Activated naive CD4-positive, alpha-beta T cell treated with anti-CD3 and anti-CD28 coated beads, Interleukin-2, amount 50 U/mL, for 24 hours (primary cell): Measurements from ENCODE around the gene ARPC1A.
"Not testable (repeated sequence)": the region's sequence is repeated elsewhere in the genome, so short reads cannot be mapped to it uniquely, and the experiment has no call there.

Source experiments
- H3K27ac Mint-ChIP-seq: one replicate; pipeline ENCODE4 v1.8.0; 2021; ENCODE audit warnings: mild to moderate bottlenecking, mixed read lengths
- H3K27me3 Mint-ChIP-seq: one replicate; pipeline ENCODE4 v1.8.0; 2021; ENCODE audit warnings: mixed read lengths
- H3K36me3 Mint-ChIP-seq: one replicate; pipeline ENCODE4 v1.8.0; 2021; ENCODE audit warnings: mixed read lengths
- H3K4me1 Mint-ChIP-seq: one replicate; pipeline ENCODE4 v1.8.0; 2021; ENCODE audit warnings: mixed read lengths
- H3K4me3 Mint-ChIP-seq: one replicate; pipeline ENCODE4 v1.8.0; 2021; ENCODE audit warnings: mild to moderate bottlenecking, mixed read lengths
- H3K9me3 Mint-ChIP-seq: one replicate; pipeline ENCODE4 v1.8.0; 2021; ENCODE audit warnings: mixed read lengths

Gene ARPC1A

GRCh38 chr7:99352247-99352646, 26.5 kb downstream of the ARPC1A start:
- H3K36me3 Mint-ChIP-seq = peaks cover 4% of the 10 kb centered on the region
- no peaks in the 10 kb centered on the region for H3K4me1 Mint-ChIP-seq
- no peaks in the 10 kb centered on the region for H3K27me3 Mint-ChIP-seq
- no peaks in the 10 kb centered on the region for H3K9me3 Mint-ChIP-seq
- no peak overlapping the region for H3K4me3 Mint-ChIP-seq
- H3K27ac Mint-ChIP-seq = no peak overlapping the region

GRCh38 chr7:99355098-99355497, 29.4 kb downstream of the ARPC1A start:
- H3K4me3 Mint-ChIP-seq = no peak overlapping the region
- H3K36me3 Mint-ChIP-seq = peaks cover 5% of the 10 kb centered on the region
- H3K4me1 Mint-ChIP-seq = no peaks in the 10 kb centered on the region
- no peaks in the 10 kb centered on the region for H3K27me3 Mint-ChIP-seq
- H3K9me3 Mint-ChIP-seq = no peaks in the 10 kb centered on the region
- no peak overlapping the region for H3K27ac Mint-ChIP-seq

- Mint-ChIP-seq H3K27ac (no peak overlapping the region), H3K4me1 (no peaks in the 10 kb centered on the region), H3K36me3 (peaks cover 3% of the 10 kb centered on the region), H3K4me3 (no peak overlapping the region), H3K9me3 (no peaks in the 10 kb centered on the region), H3K27me3 (no peaks in the 10 kb centered on the region)
Observed at GRCh38 chr7:99357701-99358490, 32.2 kb downstream of the ARPC1A start.

GRCh38 chr7:99358521-99358920, 32.8 kb downstream of the ARPC1A start:
- H3K27me3 Mint-ChIP-seq, H3K4me1 Mint-ChIP-seq, H3K4me3 Mint-ChIP-seq, H3K27ac Mint-ChIP-seq, H3K36me3 Mint-ChIP-seq, H3K9me3 Mint-ChIP-seq: not testable (repeated sequence)

- no peak overlapping the region for H3K4me3 Mint-ChIP-seq
- no peaks in the 10 kb centered on the region for H3K4me1 Mint-ChIP-seq
- no peaks in the 10 kb centered on the region for H3K27me3 Mint-ChIP-seq
- H3K36me3 Mint-ChIP-seq = peaks cover 3% of the 10 kb centered on the region
- H3K27ac Mint-ChIP-seq = no peak overlapping the region
- no peaks in the 10 kb centered on the region for H3K9me3 Mint-ChIP-seq
Observed at GRCh38 chr7:99359465-99360154, 33.9 kb downstream of the ARPC1A start.

- Mint-ChIP-seq H3K4me3 (no peak overlapping the region), H3K27me3 (no peaks in the 10 kb centered on the region), H3K27ac (no peak overlapping the region), H3K4me1 (no peaks in the 10 kb centered on the region), H3K36me3 (peaks cover 3% of the 10 kb centered on the region), H3K9me3 (no peaks in the 10 kb centered on the region)
Observed at GRCh38 chr7:99362801-99363200, 37.1 kb downstream of the ARPC1A start.

GRCh38 chr7:99363286-99363685, 37.6 kb downstream of the ARPC1A start:
- Mint-ChIP-seq H3K4me3 (no peak overlapping the region), H3K27me3 (no peaks in the 10 kb centered on the region), H3K27ac (no peak overlapping the region), H3K9me3 (no peaks in the 10 kb centered on the region), H3K36me3 (peaks cover 3% of the 10 kb centered on the region), H3K4me1 (no peaks in the 10 kb centered on the region)

GRCh38 chr7:99365318-99366141, 39.8 kb downstream of the ARPC1A start:
- H3K9me3 Mint-ChIP-seq = no peaks in the 10 kb centered on the region
- H3K4me3 Mint-ChIP-seq = no peak overlapping the region
- peaks cover 3% of the 10 kb centered on the region for H3K36me3 Mint-ChIP-seq
- no peak overlapping the region for H3K27ac Mint-ChIP-seq
- no peaks in the 10 kb centered on the region for H3K4me1 Mint-ChIP-seq
- no peaks in the 10 kb centered on the region for H3K27me3 Mint-ChIP-seq

GRCh38 chr7:99366646-99367045, 40.9 kb downstream of the ARPC1A start:
- H3K9me3 Mint-ChIP-seq = no peaks in the 10 kb centered on the region
- H3K27me3 Mint-ChIP-seq = no peaks in the 10 kb centered on the region
- no peak overlapping the region for H3K4me3 Mint-ChIP-seq
- no peak overlapping the region for H3K27ac Mint-ChIP-seq
- H3K36me3 Mint-ChIP-seq = peaks cover 1% of the 10 kb centered on the region
- no peaks in the 10 kb centered on the region for H3K4me1 Mint-ChIP-seq

- Mint-ChIP-seq H3K9me3 (no peaks in the 10 kb centered on the region), H3K4me3 (no peak overlapping the region), H3K27ac (no peak overlapping the region), H3K36me3 (peaks cover 1% of the 10 kb centered on the region), H3K27me3 (no peaks in the 10 kb centered on the region), H3K4me1 (peaks cover 8% of the 10 kb centered on the region)
Observed at GRCh38 chr7:99368750-99369389, 43.2 kb downstream of the ARPC1A start.

GRCh38 chr7:99369767-99370391, 44.2 kb downstream of the ARPC1A start:
- Mint-ChIP-seq H3K27ac (no peak overlapping the region), H3K9me3 (no peaks in the 10 kb centered on the region), H3K4me1 (peaks cover 8% of the 10 kb centered on the region), H3K36me3 (peaks cover 1% of the 10 kb centered on the region), H3K27me3 (no peaks in the 10 kb centered on the region), H3K4me3 (no peak overlapping the region)

- Mint-ChIP-seq H3K27me3 (no peaks in the 10 kb centered on the region), H3K27ac (no peak overlapping the region), H3K36me3 (no peaks in the 10 kb centered on the region), H3K9me3 (no peaks in the 10 kb centered on the region), H3K4me1 (peaks cover 13% of the 10 kb centered on the region), H3K4me3 (no peak overlapping the region)
Observed at GRCh38 chr7:99371376-99371920, 45.8 kb downstream of the ARPC1A start.

- Mint-ChIP-seq H3K4me3 (peak overlapping the region; percentile 76), H3K27me3 (no peaks in the 10 kb centered on the region), H3K27ac (peak overlapping the region; percentile 38), H3K4me1 (peaks cover 21% of the 10 kb centered on the region), H3K9me3 (no peaks in the 10 kb centered on the region), H3K36me3 (no peaks in the 10 kb centered on the region)
Observed at GRCh38 chr7:99372275-99373090, 46.8 kb downstream of the ARPC1A start.
